NCI-H226 (cell line): ENCODE measurements around the gene SGMS1.

Experiments
- DNase-seq: peaks from one replicate; pipeline ENCODE4 v3.0.0-alpha.2; 2015

SGMS1 gene

DNA sequence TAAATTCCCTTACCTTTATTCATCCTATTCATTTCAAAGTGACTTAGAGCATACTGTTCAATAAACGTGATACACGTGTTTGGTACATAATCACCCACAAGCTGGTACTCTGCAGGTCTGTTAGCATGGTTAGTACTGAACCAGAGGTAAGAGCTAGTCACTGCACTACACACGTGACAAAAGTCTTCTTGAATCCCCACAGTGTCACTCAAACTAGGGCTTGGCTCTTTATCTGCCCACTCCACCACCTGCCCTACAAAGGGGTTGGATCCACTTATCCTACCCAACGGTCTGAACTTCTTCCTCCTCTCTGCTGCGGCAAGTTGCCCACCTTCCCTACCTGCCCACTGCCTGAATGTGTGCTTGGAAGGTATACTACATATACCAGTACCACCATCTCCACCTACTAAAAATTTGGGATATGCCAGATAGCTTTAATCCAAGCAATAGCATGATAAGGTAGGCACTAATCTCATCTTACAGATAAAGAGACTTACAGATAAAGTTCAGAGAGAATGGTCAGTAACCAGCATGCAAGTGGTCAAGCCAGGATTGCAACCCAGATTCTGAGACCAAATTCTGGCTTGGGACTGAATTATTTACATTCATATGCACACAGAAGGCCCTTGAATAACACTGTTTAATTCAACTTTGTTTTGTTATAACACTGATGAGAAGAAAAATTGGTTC lies 92.2 kb downstream of the SGMS1 start:
- DNase-seq: no peak

DNA sequence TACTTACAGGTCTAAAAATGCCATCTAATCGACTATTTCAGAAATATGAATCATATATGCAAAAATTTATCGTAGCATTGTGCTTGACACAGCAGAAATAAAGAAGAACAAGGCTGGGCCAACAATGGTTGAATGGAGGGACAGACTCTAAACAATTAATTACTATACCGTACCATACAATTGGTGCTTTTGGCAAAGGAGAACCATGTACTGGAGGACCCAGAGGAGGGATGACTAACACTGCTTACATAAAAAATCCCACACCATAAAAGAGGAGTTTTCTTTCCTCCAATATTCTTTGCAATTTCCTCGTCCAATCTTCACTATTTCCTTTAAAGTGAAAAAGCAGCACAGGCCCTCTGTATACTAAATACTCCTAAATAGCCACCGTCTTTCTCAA lies 94.1 kb downstream of the SGMS1 start:
- no peak for DNase-seq

DNA sequence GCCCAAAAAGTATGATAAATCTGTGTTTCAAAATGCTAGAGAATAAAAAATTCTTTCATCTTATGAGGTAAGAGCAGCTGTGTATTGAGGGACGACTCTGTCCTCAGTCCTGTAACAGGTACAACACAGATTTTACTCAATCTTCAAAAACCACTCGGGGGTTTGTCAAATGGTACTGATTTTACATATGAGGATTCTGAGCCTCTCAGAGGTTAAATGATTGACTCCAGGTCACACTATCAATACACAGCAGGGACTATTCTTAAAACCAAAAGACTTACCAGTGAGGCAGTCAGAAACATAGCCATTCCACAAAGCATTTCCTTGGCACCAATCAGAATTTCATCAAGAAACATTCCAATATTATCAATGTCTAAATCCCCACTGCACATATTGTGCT lies 95.5 kb downstream of the SGMS1 start:
- DNase-seq: no peak

DNA sequence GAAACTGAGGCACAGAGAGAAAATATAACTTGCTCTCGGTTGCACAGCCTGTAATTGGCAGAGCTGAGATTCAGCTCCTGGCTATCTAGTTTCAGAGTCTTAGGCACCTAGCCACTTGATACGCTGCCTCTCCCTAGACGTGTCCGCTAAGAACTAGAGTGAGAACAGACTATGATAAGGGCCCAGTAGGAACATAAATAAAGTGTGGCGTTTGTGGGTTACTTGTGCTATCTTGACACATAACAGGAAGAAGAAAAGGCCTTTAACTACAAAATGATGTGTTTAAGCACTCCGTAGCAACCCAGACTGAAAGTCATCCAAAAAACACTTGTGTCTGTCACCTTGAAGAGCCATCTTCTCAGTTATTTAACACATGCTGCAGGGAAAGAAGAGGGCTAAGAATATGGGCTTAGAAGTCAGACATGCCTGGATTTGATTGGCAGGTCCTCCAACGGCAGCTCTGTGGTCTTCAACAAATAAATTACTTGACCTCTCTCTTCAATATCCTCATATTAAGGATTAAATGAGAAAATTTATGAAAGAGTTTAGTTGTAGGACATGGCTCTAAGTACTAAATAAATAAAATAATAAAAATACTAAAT lies 96.2 kb downstream of the SGMS1 start:
- DNase-seq: no peak

DNA sequence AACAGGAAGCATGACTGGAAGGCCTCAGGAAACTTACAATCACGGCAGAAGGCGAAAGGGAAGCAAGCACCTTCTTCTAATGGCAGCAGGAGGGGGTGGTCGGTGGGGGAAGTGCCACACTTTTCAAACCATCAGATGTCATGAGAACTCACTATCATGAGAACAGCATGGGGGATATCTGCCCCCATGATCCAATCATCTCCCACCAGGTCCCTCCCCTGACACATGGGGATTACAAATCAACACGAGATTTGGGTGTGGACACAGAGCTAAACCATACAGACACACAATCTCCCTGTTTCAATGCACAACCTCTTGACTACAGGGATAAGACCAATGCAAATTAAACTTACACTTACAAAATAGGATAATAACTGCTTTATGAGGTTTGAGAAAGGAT lies 97.6 kb downstream of the SGMS1 start:
- no peak for DNase-seq

DNA sequence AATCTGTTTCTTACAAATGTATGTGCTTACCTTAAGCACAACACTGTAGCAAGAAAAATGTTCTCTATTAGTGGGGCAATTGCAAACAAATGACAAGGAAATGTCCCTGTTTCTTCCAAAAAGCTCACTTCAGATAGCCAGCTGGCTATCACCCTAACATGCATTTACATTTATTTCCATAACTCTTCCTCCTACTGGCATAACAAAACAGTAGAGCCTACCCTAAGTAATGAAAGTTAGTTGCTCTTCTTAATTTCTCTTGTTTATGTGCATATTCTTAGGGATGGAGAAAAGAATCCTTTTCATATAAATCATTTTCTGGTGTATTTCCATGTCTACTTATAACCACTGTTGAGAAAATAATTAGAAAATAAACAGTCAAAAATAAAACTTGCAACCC lies 100.4 kb downstream of the SGMS1 start:
- no peak for DNase-seq

DNA sequence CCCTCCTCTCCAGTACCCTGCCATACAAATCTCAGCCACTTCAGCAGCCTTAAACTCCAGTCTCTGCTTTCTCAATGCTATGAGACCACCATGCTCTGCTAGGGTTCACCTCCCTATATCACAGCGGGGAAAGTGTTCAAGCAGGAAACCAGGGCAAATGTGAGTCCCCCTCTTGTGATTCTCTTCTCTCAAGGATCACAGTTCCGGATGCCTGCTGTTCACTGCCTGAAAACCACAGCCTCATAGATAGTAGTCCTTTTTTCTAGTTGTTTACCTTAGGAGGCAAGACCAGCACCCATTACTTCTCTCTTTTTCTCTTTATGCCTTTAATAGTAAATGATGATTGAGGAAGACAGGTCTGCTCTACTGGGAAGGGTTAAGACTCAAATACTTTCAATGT lies 100.8 kb downstream of the SGMS1 start:
- DNase-seq: no peak

DNA sequence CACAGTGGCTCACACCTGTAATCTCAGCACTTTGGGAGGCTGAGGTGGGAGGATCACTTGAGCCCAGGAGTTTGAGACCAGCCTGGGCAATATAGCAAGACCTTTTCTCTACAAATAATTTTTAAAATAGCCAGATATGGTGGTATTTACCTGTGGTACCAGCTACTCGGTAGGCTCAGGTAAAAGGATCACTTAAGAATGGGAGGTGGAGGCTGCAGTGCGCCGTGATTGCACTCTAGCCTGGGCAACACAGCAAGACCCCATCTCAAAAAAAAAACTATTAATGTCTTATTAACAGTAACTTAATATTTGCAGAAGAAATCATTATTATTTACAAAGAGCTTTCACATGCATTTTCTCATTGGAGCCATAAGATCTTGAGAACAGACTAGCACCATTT lies 103.6 kb downstream of the SGMS1 start:
- DNase-seq: no peak

DNA sequence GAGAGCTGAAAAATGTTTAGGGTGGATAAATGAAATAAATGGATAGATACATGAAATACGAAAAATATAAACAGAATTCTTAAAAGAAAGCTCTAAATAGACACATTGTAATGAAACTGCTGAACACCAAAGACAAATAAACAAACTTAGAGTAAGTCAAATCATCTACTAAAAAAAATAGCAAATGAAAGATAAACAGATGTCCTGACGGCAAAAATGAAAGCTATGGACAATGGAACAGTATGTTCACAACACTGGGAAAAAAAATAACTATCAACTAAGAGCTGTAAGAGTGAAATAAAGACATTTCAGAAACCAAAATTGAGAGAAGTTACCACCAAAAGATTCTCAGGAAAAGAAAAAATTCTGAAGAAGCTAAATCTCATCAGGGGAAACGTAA lies 106.1 kb downstream of the SGMS1 start:
- no peak for DNase-seq

DNA sequence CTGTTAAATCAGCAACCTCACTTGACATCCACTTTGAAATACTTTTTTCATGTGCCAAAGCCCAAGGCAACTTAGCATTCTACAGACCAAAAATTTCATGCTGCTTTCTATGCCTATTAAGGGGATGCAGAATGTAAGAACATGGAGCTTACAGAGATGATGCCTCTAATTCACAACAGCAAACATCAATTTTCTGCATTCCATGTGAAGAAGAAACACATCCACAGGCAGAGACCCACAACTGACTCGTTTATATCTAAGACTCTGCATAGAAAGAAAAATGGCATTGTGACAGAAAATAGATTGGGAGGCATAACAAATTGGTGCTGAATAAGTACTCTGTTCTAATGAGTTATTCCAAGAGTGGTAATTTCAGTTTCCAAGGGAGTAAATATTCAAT lies 107.6 kb downstream of the SGMS1 start:
- no peak for DNase-seq

DNA sequence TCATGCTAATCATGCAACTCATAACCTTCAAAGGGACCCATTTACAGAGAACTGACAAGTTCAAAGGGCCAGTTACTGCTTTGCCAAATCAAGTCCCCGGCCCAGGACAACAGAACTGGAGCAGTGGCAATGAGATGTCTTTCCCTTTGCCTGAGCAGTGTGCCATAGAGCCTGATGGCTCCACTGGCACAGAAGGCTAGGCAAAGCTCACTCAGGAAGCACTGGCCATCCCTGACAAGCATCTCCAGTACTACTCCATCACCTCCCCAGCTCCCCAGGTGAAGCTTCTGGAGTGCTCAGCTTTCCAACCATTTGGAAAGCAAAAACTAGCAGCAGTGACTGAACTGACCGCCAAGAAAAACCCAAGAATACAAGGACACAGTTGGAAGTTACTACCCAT lies 108.3 kb downstream of the SGMS1 start:
- DNase-seq: no peak

DNA sequence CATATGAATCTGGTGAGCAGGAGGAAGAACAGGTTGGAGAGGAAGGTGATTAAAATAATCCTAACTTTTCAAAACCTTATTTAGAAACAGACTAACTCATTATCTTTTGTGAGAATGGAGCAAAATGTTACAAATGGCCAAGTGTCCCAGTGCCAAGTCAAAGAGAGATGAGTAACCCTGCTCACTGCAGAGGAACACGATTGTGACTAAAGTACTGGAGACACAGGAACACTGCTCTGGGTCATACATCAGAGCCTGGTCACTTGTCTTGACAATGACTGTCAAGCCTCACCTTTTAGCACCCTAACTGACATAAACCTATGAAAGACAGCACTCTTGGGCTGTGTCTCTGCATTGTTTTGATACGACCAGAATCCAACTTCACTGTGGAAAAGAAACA lies 108.8 kb downstream of the SGMS1 start:
- no peak for DNase-seq

DNA sequence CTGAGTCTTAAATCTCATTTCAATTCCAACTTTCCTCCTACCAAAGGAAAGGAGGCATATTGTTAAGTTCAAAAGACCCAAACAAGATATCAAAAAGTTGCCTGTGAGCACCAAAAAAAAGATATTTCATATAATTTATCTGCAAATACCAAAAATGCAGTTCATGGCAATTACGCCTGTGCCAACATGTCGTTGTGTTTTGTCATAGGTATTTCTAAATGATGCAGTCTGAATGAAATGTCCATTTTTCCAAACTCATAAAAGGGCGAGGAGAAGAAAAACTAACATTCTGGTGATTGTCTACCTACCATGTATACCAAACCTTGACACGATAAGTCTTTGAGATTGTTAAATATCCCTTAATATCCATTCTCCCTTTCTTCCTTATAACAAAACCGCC lies 109.8 kb downstream of the SGMS1 start:
- no peak for DNase-seq

DNA sequence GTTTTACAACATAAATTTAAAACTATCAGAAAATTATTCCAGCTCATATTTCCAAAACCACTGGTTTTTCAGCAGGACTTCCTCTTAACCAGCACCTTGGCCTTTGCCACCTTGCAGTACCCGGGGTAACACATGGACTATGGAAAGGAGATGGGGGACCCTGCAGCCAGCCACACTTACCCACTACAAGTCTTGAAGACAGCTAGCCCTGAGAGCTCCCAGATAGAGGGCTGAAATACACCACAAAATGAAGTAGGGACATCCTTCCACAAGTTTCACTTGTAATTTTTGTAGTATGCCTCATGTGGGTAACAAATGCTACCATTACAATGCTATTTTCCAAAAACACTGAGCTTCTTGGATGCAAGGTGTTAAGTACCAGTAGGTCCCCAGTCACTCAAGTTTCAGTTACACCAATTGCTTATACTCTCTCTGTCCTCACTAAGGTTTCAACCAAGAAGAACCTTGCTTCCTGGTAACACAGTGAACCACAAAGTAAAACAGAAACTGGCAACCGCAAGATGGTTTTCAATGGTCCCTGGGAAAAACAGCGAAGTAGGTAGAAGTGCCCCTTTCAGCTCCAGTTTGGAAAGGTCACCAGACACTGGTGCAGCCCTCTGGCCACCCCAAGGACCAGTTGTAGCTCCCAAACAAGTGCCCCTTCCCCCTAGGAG lies 110.9 kb downstream of the SGMS1 start:
- no peak for DNase-seq

DNA sequence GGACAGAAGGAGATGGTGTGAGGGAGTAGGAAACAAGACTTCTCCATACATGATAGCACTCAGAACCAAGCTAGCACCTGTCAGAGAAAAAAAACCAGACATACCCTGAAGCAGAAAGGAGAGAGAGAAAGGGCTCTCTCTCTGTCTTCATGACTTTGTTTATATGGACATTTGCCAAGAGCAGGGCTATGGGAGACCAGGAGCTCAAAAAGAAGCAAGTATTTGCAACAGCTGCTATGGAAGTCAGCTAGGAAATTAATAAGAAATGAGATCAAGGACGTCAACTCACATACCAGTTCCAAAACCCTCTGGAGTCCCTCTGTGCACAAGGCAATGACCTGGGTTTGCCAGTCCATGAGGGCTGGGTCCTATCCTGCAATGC lies 111.6 kb downstream of the SGMS1 start:
- DNase-seq: no peak

DNA sequence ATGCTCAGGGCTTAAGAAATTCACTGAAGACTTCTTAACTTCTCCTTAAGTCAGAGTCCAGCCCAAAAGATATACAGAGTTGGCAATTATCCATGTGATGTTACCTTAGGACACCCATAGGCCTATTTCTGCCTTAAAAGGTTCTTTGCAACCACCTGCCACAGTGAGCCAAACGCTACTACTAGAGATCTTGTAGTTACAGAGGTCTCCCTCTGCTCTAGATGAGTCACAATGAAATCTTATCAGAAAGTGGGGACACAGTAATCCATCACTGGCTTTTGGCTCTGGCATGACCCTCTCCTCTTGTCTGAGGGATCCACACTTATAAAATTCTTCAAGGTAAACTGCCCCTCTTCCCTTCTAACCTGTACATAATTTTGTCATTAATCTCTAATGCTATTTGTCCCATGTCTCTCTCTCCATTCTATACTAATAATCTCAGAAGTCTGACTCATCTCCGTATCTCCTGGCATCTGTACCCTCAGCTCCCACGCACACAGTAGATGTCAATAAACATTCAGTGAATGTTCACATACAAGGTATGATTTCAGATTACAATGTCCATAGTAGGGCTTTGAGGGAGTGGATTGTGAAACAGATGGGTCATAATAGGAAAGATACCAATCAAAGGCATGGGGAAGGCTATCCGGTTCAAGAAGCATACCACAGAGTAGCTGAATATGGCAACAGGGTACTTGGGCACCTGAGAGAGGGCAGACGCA lies 112.1 kb downstream of the SGMS1 start:
- peak; percentile 39 for DNase-seq

DNA sequence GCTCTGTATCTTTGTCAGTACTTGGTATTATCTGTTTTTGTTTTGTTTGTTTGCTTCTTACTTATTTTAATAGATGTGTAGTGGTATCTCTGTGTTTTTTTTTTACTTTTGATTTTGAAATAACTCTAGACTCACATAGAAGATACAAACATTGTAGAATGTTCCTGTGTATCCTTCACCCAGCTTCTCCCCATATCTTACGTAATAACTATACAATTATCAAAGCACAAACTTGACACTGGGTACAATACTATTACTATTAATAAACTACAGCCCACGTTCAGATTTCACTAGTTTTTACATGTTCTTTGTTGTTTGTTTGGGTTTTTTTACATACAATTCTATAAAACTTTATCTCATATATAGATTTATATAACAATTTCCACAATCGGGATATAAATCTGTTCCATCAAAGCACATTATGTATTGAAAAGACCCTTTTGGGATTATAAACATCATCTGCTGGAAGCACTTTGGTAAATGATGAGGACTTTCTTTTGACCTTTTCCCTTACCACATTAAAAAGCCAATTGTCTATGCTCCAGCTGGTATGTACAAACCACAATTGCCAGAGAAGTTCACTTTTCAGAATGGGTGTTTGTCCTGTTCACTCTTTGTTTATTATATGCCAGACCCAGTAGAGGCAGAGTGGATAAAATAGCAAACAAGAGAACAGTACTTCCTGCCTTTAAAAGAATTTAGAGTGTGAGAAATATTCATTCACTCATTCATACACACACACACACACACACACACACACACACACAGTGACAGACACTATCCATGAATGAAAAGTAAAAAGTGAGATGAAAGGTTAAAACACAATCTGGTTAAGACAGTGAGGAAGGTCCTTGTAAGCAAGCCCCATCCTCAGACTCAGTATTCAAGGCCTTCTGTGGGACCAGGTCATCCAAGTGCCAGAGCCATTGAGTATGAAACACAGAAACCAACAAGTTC lies 113.0 kb downstream of the SGMS1 start:
- no peak for DNase-seq

DNA sequence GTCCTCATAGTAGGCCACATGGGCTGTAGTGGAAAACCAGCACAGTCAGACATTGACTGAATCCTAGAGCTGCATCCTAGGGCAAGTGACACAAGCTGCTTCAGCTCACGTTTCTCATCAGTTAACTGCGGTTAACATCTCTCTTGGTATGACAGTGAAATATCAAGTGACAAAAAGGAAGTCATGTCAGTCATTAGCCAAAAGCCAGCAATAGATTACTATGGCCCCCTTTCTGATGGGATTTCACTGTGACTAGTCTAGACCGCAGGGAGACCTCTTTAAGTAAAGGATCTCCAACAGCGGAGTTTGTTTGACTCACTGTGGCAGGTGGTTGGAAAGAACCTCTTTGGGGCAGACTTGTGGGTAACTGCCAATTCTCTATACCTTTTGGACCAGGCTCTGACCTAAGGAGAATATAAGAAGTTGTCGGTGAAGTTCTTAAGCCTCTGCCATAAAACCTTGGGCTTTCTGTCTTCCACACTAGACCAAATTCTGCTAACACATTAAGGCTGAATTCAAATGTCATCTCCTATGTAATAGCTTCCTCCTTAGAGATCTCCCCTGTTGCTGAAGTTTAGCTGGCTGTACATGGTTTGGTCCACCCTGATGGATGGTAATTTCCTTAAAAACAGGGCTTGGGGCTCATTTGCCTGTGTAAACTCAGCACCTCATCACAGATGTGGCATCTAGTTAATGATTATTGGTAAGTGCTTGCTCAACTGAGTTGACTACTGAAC lies 115.3 kb downstream of the SGMS1 start:
- no peak for DNase-seq

DNA sequence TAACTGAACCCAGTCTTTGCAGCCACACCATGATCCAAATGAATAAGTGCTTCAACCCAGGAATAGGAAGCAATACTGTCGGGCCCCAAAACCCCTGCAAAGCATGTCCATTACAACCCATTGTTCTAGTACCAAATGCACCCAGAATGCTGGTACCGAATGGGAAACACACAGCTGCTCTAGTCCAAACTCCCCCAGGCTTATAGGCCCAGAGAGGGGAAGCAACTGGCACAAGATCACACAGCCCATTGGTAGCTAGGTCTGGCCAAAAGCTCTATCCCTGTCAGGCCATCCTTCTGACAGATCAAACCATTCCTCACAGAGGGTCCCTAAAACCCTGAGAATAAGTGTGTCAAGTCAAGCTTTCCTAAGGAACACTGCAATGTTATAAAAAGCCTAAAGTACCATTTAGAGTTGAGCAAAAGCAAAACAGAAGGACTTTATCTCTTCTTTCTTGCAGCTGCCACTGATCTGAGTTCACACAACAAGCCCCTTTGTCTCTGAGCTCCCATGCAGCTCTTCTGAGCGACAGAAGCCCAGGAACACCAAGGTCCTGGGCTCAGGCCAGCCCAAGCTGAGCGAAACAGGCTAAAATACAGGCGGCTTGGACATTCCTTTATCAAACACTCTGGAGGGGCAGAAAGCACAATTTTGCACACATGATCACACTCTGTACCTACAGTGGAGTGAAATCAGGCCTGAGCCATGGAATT lies 116.7 kb downstream of the SGMS1 start:
- DNase-seq: no peak

DNA sequence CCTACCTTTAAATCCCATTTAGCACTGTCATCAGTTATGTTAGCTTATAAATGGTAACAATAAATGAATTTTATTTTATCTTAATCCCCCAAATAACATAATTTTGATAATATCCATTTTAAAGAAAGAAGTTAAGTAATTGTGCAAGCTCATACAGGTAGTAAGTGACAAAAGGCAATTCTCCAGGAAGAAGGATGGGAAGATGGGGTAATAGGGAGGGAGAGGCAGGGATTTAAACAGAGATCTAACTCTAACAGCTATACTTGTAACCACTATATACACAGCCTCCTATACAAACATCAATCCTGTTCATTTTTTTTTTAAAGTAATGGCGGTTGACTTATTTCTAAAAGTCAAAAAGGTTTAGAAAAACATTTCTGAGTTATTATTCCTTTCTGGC lies 119.4 kb downstream of the SGMS1 start:
- no peak for DNase-seq

DNA sequence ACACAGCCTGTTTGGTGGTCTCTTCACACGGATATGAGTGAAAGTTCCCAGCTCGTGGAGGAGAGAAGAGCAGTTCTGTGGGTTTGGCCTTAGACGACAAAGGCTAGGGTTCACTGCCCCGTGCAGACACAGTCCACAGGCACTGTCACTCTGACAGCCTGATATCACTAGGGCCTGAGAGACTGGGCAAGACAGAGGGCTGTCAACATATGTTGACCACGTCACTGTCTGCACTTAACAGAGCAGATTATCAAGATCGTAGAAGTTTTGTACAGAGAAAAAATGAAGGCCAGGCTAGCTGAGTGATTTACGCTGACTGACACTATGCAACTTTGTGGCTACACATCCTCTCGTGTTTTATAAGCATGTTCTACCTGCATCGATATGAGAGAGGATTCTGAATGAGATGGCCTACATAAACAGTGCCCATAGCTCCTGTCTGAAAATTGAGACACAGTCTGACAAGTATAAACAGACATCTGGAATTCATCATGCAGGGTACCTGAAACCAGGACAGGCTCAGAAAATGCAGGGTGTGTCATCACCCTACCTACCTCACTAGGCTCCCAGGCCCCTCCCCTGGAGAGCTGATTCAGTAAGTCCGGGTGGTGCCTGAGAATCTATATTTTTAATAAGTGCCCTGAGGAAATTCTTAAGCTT lies 120.0 kb downstream of the SGMS1 start:
- no peak for DNase-seq
